ENCODE data around the gene REC114. TPM values are rescaled to one million over a fixed set of nuclear protein-coding genes. Genes with fewer than 3 reads are reported as not detected.

REC114 gene
- total RNA-seq, 1 donor from 2014 or later = not detected

- no peak for DNase-seq (ENCODE audit: low read depth)
- H3K4me3 ChIP-seq (ENCODE audit: low read depth, low read length) = no peak overlapping the region
- TF ChIP-seq CTCF (conservative IDR thresholded peaks at IDR 0.05; ENCODE audit: low read depth, low read length) = peak; percentile 52
Observed at GRCh38 chr15:73560501-73561117, 117.6 kb downstream of the REC114 start.

DNA sequence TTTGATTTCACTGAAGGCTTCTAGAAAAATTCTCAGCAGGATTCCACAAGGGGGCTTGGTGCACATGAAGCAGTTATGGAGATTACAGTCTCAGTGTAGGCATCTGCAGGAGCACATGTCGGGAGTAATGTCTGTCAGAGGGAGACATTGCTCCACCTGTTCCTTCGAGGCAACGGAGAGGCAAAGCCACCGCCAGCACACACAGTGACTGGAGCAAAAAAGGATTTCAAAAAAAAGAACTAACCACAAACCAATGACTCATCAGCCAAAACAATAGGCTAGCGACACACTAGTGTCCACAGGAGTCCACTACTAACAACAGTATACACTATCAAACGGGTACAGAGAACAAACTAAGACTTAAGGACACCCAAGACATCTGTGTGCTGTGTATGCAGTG lies 121.3 kb downstream of the REC114 start:
- no peak overlapping the region for H3K4me3 ChIP-seq (ENCODE audit: low read depth, low read length)
- TF ChIP-seq CTCF (conservative IDR thresholded peaks at IDR 0.05; ENCODE audit: low read depth, low read length) = peak; percentile 37
- DNase-seq (ENCODE audit: low read depth) = peak; percentile 31

GRCh38 chr15:73567020-73567419 lies 124.1 kb downstream of the REC114 start:
- no peak for TF ChIP-seq CTCF (conservative IDR thresholded peaks at IDR 0.05; ENCODE audit: low read depth, low read length)
- no peak overlapping the region for H3K4me3 ChIP-seq (ENCODE audit: low read depth, low read length)
- DNase-seq (ENCODE audit: low read depth) = no peak

DNA sequence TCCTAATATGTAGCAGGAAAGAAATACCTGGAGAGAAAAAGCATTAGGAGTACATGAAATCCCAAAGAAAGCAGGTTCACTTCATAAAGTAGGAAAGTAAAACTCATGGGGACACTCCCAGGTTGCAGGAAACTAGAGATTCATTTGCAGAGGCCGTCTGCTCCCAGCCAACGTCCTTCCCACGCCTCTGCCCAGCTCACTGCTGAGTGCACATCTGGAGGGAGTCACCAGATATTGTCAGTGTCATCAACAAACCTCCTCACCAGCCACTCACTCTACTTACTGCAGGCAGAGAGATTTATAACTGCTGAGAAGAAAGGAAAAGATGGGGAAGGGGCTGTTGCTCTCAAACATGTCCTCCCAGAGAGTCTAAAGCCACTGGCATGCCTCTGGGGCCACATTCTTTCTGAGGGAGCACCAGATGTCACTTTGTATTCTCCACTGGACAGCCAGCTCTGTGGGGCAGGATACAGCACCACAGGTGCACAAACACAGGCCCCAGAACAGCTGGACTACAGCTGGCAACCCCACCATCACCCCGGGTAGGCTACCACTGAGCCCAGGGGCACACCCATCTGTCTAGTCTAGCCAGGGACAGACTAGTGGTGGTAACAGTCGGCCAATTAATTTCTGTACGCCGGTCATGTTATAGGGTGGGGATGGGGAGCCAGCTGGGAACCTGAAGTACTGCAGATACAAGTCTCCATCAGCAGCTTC lies 125.8 kb downstream of the REC114 start:
- DNase-seq (ENCODE audit: low read depth) = no peak
- TF ChIP-seq CTCF (conservative IDR thresholded peaks at IDR 0.05; ENCODE audit: low read depth, low read length) = no peak
- no peak overlapping the region for H3K4me3 ChIP-seq (ENCODE audit: low read depth, low read length)

DNA sequence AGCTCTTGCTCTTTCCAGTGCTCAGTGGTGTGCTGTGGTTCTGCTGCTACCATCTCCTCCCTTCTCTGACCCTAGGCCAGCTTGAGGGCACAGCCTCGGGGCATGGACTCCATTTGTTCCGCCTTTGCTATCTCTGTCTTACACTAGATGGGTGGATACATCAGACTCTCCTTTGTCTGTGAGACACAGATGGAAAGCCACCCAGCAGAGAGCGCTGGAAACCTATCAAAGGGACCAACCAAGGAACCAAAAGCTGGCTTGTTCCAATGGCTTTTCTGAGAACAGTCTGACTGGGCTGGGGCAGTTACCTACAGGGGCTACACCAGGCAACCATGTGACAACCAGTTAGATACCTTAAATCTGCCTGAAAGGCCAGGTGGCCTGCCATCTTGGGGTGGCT lies 126.4 kb downstream of the REC114 start:
- no peak overlapping the region for H3K4me3 ChIP-seq (ENCODE audit: low read depth, low read length)
- no peak for TF ChIP-seq CTCF (conservative IDR thresholded peaks at IDR 0.05; ENCODE audit: low read depth, low read length)
- no peak for DNase-seq (ENCODE audit: low read depth)

DNA sequence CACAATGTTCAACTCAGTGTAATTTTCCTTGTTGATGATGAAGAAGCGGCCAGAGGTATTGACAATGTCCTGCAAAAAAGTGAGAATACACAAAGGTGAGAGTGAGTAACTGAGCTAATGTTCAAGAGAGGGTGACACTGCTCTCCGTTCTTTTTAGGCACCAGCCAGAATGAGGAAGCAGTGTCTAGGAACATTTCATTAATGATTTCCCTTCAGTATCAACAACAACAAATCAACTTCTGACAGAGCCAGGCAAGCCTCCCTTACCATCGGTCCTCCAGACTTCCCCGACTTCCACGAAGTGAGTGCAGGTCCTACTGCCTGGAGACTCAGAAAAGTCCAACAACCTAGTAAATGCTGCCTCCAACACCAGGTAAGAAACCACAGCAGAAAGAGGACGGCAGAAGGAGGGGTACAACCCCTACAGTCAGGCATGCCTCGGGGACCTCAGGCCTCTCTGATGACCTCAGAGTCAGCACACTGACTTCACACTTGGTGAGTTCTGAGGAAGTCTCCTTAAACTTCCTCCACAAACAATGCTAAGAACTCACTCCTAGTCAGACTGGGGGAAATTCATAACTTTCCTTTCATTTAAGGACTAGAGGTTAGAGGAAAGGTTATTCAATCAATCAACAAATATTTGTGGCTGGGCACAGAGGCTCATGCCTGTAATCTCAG lies 127.5 kb downstream of the REC114 start:
- no peak overlapping the region for H3K4me3 ChIP-seq (ENCODE audit: low read depth, low read length)
- TF ChIP-seq CTCF (conservative IDR thresholded peaks at IDR 0.05; ENCODE audit: low read depth, low read length) = no peak
- DNase-seq (ENCODE audit: low read depth) = peak; percentile 41
